Mesendoderm (in vitro differentiated cells): Measurements from ENCODE around the gene PTPRJ. TPM values are rescaled to one million over a fixed set of nuclear protein-coding genes. Genes with fewer than 3 reads are reported as not detected.

Experiments used
- DNase-seq: peaks from one replicate; pipeline ENCODE4 v3.0.0; 2013
- H2AK5ac ChIP-seq: 2 replicates; pipeline ENCODE4 v1.6.1; 2013; ENCODE audit warnings: low read length, inconsistent platforms
- H2BK120ac ChIP-seq: 2 replicates; pipeline ENCODE4 v1.6.1; 2013; ENCODE audit warnings: low read depth, mild to moderate bottlenecking, low read length, moderate library complexity, mixed read lengths
- H2BK15ac ChIP-seq: replicated peaks from 2 replicates; pipeline ENCODE4 v1.6.1; 2013; ENCODE audit warnings: low read depth, mild to moderate bottlenecking, moderate library complexity
- H2BK5ac ChIP-seq: 2 replicates; pipeline ENCODE4 v1.6.1; 2013; ENCODE audit warnings: low read length, inconsistent platforms
- H3K18ac ChIP-seq: 2 replicates; pipeline ENCODE4 v1.6.1; 2013; ENCODE audit warnings: mild to moderate bottlenecking, low read length, mixed read lengths
- H3K23ac ChIP-seq: one replicate; pipeline ENCODE4 v1.6.1; 2013; ENCODE audit warnings: low read length
- H3K27ac ChIP-seq: 2 replicates; pipeline ENCODE4 v1.5.1; 2013; ENCODE audit warnings: low read depth, mild to moderate bottlenecking, inconsistent platforms, low read length, moderate library complexity
- H3K27me3 ChIP-seq: 2 replicates; pipeline ENCODE4 v1.6.1; 2013; ENCODE audit warnings: low read length, control low read depth, mild to moderate bottlenecking, inconsistent platforms; ENCODE audit not compliant: insufficient read depth, poor library complexity
- H3K36me3 ChIP-seq: 2 replicates; pipeline ENCODE4 v1.6.1; 2013; ENCODE audit warnings: low read length, inconsistent platforms; ENCODE audit not compliant: control insufficient read depth, insufficient read depth
- H3K4ac ChIP-seq: one replicate; pipeline ENCODE4 v1.6.1; 2013; ENCODE audit warnings: low read depth, mild to moderate bottlenecking, low read length, moderate library complexity
- H3K4me1 ChIP-seq: 2 replicates; pipeline ENCODE4 v1.6.1; 2013; ENCODE audit warnings: low read depth, low read length, inconsistent platforms; ENCODE audit not compliant: control insufficient read depth
- H3K4me2 ChIP-seq: 2 replicates; pipeline ENCODE4 v1.6.1; 2013; ENCODE audit warnings: low read length
- H3K4me3 ChIP-seq: 2 replicates; pipeline ENCODE4 v1.5.1; 2013; ENCODE audit warnings: mild to moderate bottlenecking, low read length
- H3K56ac ChIP-seq: one replicate; pipeline ENCODE4 v1.6.1; 2013; ENCODE audit warnings: low read length
- H3K79me1 ChIP-seq: 2 replicates; pipeline ENCODE4 v1.6.1; 2013; ENCODE audit warnings: low read length, inconsistent platforms
- H3K79me2 ChIP-seq: 2 replicates; pipeline ENCODE4 v1.6.1; 2013; ENCODE audit warnings: mild to moderate bottlenecking, low read length; ENCODE audit not compliant: control insufficient read depth, insufficient read depth
- H3K9ac ChIP-seq: 2 replicates; pipeline ENCODE4 v1.6.1; 2013; ENCODE audit warnings: low read length, inconsistent platforms
- H4K5ac ChIP-seq: one replicate; pipeline ENCODE4 v1.6.1; 2013; ENCODE audit warnings: low read length
- H4K8ac ChIP-seq: one replicate; pipeline ENCODE4 v1.6.1; 2013; ENCODE audit warnings: low read depth, mild to moderate bottlenecking, control low read depth, low read length, moderate library complexity
- WGBS: extraction: QIAGEN DNeasy Blood & Tissue Kit; methylation state at CpG from one replicate; pipeline ENCODE4 v1.1.7; 2013; ENCODE audit warnings: low lambda C conversion rate, missing lambda C conversion rate; ENCODE audit not compliant: insufficient coverage; ENCODE audit errors: extremely low coverage; 5-methylcytosine and 5-hydroxymethylcytosine counted together
- small RNA-seq: library from polyadenylated mRNA; stranded (forward); fragments of <200 nt; extraction: miRNeasy Mini kit (QIAGEN cat#:217004); gene quantifications from one replicate; pipeline ENCODE3, GENCODE V24; 2013; ENCODE audit not compliant: insufficient read depth

Gene PTPRJ

GRCh38 chr11:48210052-48210451 lies 229.7 kb downstream of the PTPRJ start:
- H3K9ac ChIP-seq, result no peak overlapping the region
- no peak overlapping the region for H2BK15ac ChIP-seq
- H3K79me1 ChIP-seq, result no peaks in the 10 kb centered on the region
- no peak overlapping the region for H4K8ac ChIP-seq
- no peak overlapping the region for H3K23ac ChIP-seq
- no CpG with 5 or more reads among the region's 7 CpGs for WGBS
- no peak overlapping the region for H3K4me3 ChIP-seq
- H3K4me1 ChIP-seq, result no peaks in the 10 kb centered on the region
- H2BK5ac ChIP-seq, result no peak overlapping the region
- H3K4me2 ChIP-seq, result no peak overlapping the region
- no peak overlapping the region for H2BK120ac ChIP-seq
- no peak overlapping the region for H4K5ac ChIP-seq
- H3K4ac ChIP-seq, result no peak overlapping the region
- no peaks in the 10 kb centered on the region for H3K79me2 ChIP-seq
- no peak overlapping the region for H3K56ac ChIP-seq
- no peak for DNase-seq
- no peak overlapping the region for H2AK5ac ChIP-seq
- no peak overlapping the region for H3K27ac ChIP-seq
- no peaks in the 10 kb centered on the region for H3K27me3 ChIP-seq
- H3K36me3 ChIP-seq, result no peaks in the 10 kb centered on the region
- H3K18ac ChIP-seq, result no peak overlapping the region

GRCh38 chr11:48216510-48216909 lies 236.2 kb downstream of the PTPRJ start, which contains the start of gene OR4B1:
Gene OR4B1 (plus strand): TSS chr11:48216810. CDS start chr11:48216810, 0 bp downstream.
- no peaks in the 10 kb centered on the region for H3K4me1 ChIP-seq
- no peak within 1 kb of the TSS for H4K8ac ChIP-seq
- H3K27me3 ChIP-seq, result no peaks in the 10 kb centered on the region
- no peak within 1 kb of the TSS for H3K4me2 ChIP-seq
- H2BK120ac ChIP-seq, result no peak within 1 kb of the TSS
- H2BK15ac ChIP-seq, result no peak within 1 kb of the TSS
- H3K4me3 ChIP-seq, result no peak within 1 kb of the TSS
- H3K27ac ChIP-seq, result no peak within 1 kb of the TSS
- WGBS, result no CpG with 5 or more reads among the region's 2 CpGs
- H4K5ac ChIP-seq, result no peak within 1 kb of the TSS
- no peaks in the 10 kb centered on the region for H3K79me1 ChIP-seq
- H3K18ac ChIP-seq, result no peak within 1 kb of the TSS
- H3K79me2 ChIP-seq, result no peaks in the 10 kb centered on the region
- DNase-seq, result no peak
- H3K4ac ChIP-seq, result no peak within 1 kb of the TSS
- no peak within 1 kb of the TSS for H2AK5ac ChIP-seq
- H2BK5ac ChIP-seq, result no peak within 1 kb of the TSS
- H3K56ac ChIP-seq, result no peak within 1 kb of the TSS
- no peaks in the 10 kb centered on the region for H3K36me3 ChIP-seq
- no peak within 1 kb of the TSS for H3K9ac ChIP-seq
- H3K23ac ChIP-seq, result no peak within 1 kb of the TSS

Small RNA genes within 50 kb of the gene (small RNA-seq; reads per million reads assigned to genes)
- gene MIR3161, result not detected
